ENCODE results near the gene REEP1.

GRCh38 chr2:86290596-86291327, 46.7 kb downstream of the REEP1 start:
- TF ChIP-seq POLR2A (IDR thresholded peaks at IDR 0.05; ENCODE audit: low read length) (no peak), GATA1 (IDR thresholded peaks at IDR 0.05; ENCODE audit: low read depth, low read length) (no peak)
